Memory B cell (primary cell): ENCODE data around the gene MTG1.

Experiments
- ATAC-seq: fragments of 150-1000 bp; cut with Tn5 transposase; 2 replicates; pipeline ENCODE4 v1.10.0; 2021; ENCODE audit warnings: low read depth, mild to moderate bottlenecking, moderate library complexity
- DNase-seq, 2 donors: peaks; one replicate each; pipeline ENCODE4 v3.0.0; 2022; ENCODE audit warnings: low spot score in 2 of 2
- H3K27ac Mint-ChIP-seq: one replicate; pipeline ENCODE4 v1.8.0; 2022; ENCODE audit warnings: mild to moderate bottlenecking, moderate library complexity, mixed read lengths
- H3K27me3 Mint-ChIP-seq: one replicate; pipeline ENCODE4 v1.8.0; 2022; ENCODE audit warnings: mixed read lengths
- H3K36me3 Mint-ChIP-seq: one replicate; pipeline ENCODE4 v1.8.0; 2022; ENCODE audit warnings: mild to moderate bottlenecking, mixed read lengths
- H3K4me1 Mint-ChIP-seq: one replicate; pipeline ENCODE4 v1.8.0; 2022; ENCODE audit warnings: mixed read lengths
- H3K4me3 Mint-ChIP-seq: one replicate; pipeline ENCODE4 v1.8.0; 2022; ENCODE audit warnings: mild to moderate bottlenecking, moderate library complexity, mixed read lengths
- H3K9me3 Mint-ChIP-seq: one replicate; pipeline ENCODE4 v1.8.0; 2022; ENCODE audit warnings: mixed read lengths

Gene MTG1

GRCh38 chr10:133444342-133445267 lies 50.6 kb downstream of the MTG1 start:
- peaks cover 6% of the 10 kb centered on the region for H3K27me3 Mint-ChIP-seq
- H3K9me3 Mint-ChIP-seq: peaks cover 16% of the 10 kb centered on the region
- peaks cover 25% of the 10 kb centered on the region for H3K36me3 Mint-ChIP-seq
- peaks cover 2% of the 10 kb centered on the region for H3K4me1 Mint-ChIP-seq
- ATAC-seq: no peak
- DNase-seq: no peak
- no peak overlapping the region for H3K27ac Mint-ChIP-seq
- H3K4me3 Mint-ChIP-seq: no peak overlapping the region

- Mint-ChIP-seq H3K4me3 (no peak overlapping the region), H3K27ac (no peak overlapping the region), H3K36me3 (peaks cover 25% of the 10 kb centered on the region), H3K9me3 (peaks cover 16% of the 10 kb centered on the region), H3K4me1 (peaks cover 2% of the 10 kb centered on the region), H3K27me3 (peaks cover 6% of the 10 kb centered on the region)
- DNase-seq (no peak), ATAC-seq (no peak)
These were observed 51.3 kb downstream of the MTG1 start for GRCh38 chr10:133445268-133445732.

GRCh38 chr10:133445751-133446708 lies 52.1 kb downstream of the MTG1 start:
- Mint-ChIP-seq H3K36me3 (peaks cover 25% of the 10 kb centered on the region), H3K9me3 (peaks cover 16% of the 10 kb centered on the region), H3K27me3 (peaks cover 6% of the 10 kb centered on the region), H3K4me3 (no peak overlapping the region), H3K4me1 (peaks cover 2% of the 10 kb centered on the region), H3K27ac (no peak overlapping the region)
- ATAC-seq (no peak), DNase-seq (no peak)

GRCh38 chr10:133446979-133447378 lies 53.0 kb downstream of the MTG1 start:
- DNase-seq (no peak), ATAC-seq (no peak)
- peaks cover 25% of the 10 kb centered on the region for H3K36me3 Mint-ChIP-seq
- no peak overlapping the region for H3K4me3 Mint-ChIP-seq
- peaks cover 6% of the 10 kb centered on the region for H3K27me3 Mint-ChIP-seq
- no peak overlapping the region for H3K27ac Mint-ChIP-seq
- peaks cover 16% of the 10 kb centered on the region for H3K9me3 Mint-ChIP-seq
- H3K4me1 Mint-ChIP-seq: peaks cover 2% of the 10 kb centered on the region

- DNase-seq (no peak), ATAC-seq (no peak)
- H3K27ac Mint-ChIP-seq: no peak overlapping the region
- no peak overlapping the region for H3K4me3 Mint-ChIP-seq
- peaks cover 25% of the 10 kb centered on the region for H3K36me3 Mint-ChIP-seq
- peaks cover 6% of the 10 kb centered on the region for H3K27me3 Mint-ChIP-seq
- no peaks in the 10 kb centered on the region for H3K4me1 Mint-ChIP-seq
- H3K9me3 Mint-ChIP-seq: peaks cover 16% of the 10 kb centered on the region
These were observed 54.2 kb downstream of the MTG1 start for GRCh38 chr10:133448120-133448519.

- ATAC-seq (no peak), DNase-seq (no peak)
- H3K27me3 Mint-ChIP-seq: peaks cover 2% of the 10 kb centered on the region
- peaks cover 2% of the 10 kb centered on the region for H3K4me1 Mint-ChIP-seq
- H3K4me3 Mint-ChIP-seq: no peak overlapping the region
- H3K9me3 Mint-ChIP-seq: peaks cover 16% of the 10 kb centered on the region
- peaks cover 18% of the 10 kb centered on the region for H3K36me3 Mint-ChIP-seq
- H3K27ac Mint-ChIP-seq: no peak overlapping the region
These were observed 57.4 kb downstream of the MTG1 start for GRCh38 chr10:133451346-133451745.

- ATAC-seq: no peak
- no peak overlapping the region for H3K4me3 Mint-ChIP-seq
- DNase-seq: no peak
- H3K9me3 Mint-ChIP-seq: peaks cover 11% of the 10 kb centered on the region
- peaks cover 11% of the 10 kb centered on the region for H3K36me3 Mint-ChIP-seq
- H3K27me3 Mint-ChIP-seq: peaks cover 2% of the 10 kb centered on the region
- no peak overlapping the region for H3K27ac Mint-ChIP-seq
- H3K4me1 Mint-ChIP-seq: peaks cover 2% of the 10 kb centered on the region
These were observed 58.5 kb downstream of the MTG1 start for GRCh38 chr10:133452453-133452852.

GRCh38 chr10:133453516-133454203 lies 59.7 kb downstream of the MTG1 start, which contains the start of gene SCART1:
Gene SCART1, plus strand, starts transcription at chr10:133453945. Its CDS starts 53 bp downstream, at chr10:133453998.
- ATAC-seq (no peak), DNase-seq (no peak)
- peaks cover 2% of the 10 kb centered on the region for H3K27me3 Mint-ChIP-seq
- no peak within 1 kb of the TSS for H3K4me3 Mint-ChIP-seq
- H3K36me3 Mint-ChIP-seq: peaks cover 4% of the 10 kb centered on the region
- peaks cover 2% of the 10 kb centered on the region for H3K4me1 Mint-ChIP-seq
- H3K27ac Mint-ChIP-seq: no peak within 1 kb of the TSS
- H3K9me3 Mint-ChIP-seq: peaks cover 3% of the 10 kb centered on the region

- Mint-ChIP-seq H3K27ac (no peak overlapping the region), H3K4me3 (no peak overlapping the region), H3K36me3 (peaks cover 3% of the 10 kb centered on the region), H3K27me3 (peaks cover 2% of the 10 kb centered on the region), H3K9me3 (peaks cover 2% of the 10 kb centered on the region), H3K4me1 (peaks cover 2% of the 10 kb centered on the region)
- DNase-seq (no peak), ATAC-seq (no peak)
These were observed 60.4 kb downstream of the MTG1 start for GRCh38 chr10:133454204-133454893.

GRCh38 chr10:133455196-133455595 lies 61.2 kb downstream of the MTG1 start:
- Mint-ChIP-seq H3K4me1 (peaks cover 2% of the 10 kb centered on the region), H3K36me3 (peaks cover 1% of the 10 kb centered on the region), H3K4me3 (no peak overlapping the region), H3K27ac (no peak overlapping the region), H3K27me3 (no peaks in the 10 kb centered on the region), H3K9me3 (no peaks in the 10 kb centered on the region)
- DNase-seq: no peak
- ATAC-seq: no peak

- H3K27ac Mint-ChIP-seq: no peak overlapping the region
- peaks cover 2% of the 10 kb centered on the region for H3K4me1 Mint-ChIP-seq
- no peaks in the 10 kb centered on the region for H3K27me3 Mint-ChIP-seq
- ATAC-seq (no peak), DNase-seq (no peak)
- no peak overlapping the region for H3K4me3 Mint-ChIP-seq
- H3K36me3 Mint-ChIP-seq: peaks cover 1% of the 10 kb centered on the region
- no peaks in the 10 kb centered on the region for H3K9me3 Mint-ChIP-seq
These were observed 61.7 kb downstream of the MTG1 start for GRCh38 chr10:133455611-133456031.

GRCh38 chr10:133456041-133456951 lies 62.3 kb downstream of the MTG1 start:
- Mint-ChIP-seq H3K27ac (no peak overlapping the region), H3K36me3 (peaks cover 2% of the 10 kb centered on the region), H3K4me3 (no peak overlapping the region), H3K27me3 (no peaks in the 10 kb centered on the region), H3K9me3 (no peaks in the 10 kb centered on the region), H3K4me1 (peaks cover 2% of the 10 kb centered on the region)
- ATAC-seq (no peak), DNase-seq (no peak)
